Peyer's patch (tissue), 4 donors: ENCODE measurements around the gene HFE. TPM values are rescaled to one million over a fixed set of nuclear protein-coding genes. Genes with fewer than 3 reads are reported as not detected.
"Not testable (repeated sequence)": the region's sequence is repeated elsewhere in the genome, so short reads cannot be mapped to it uniquely, and the experiment has no call there.

Experiments used
- DNase-seq, 3 donors: peaks; one replicate each; pipeline ENCODE4 v3.0.0-alpha.2; 2017 to 2019
- H3K27ac ChIP-seq, 4 donors: fragments of 200-600 bp; sonication (generic); one replicate each; pipeline ENCODE4 v1.5.1; 2016 to 2019
- H3K27me3 ChIP-seq, 2 donors: fragments of 200-600 bp; sonication (generic); one replicate each; pipeline ENCODE4 v1.5.1; 2019
- H3K36me3 ChIP-seq, 3 donors: fragments of 200-600 bp; sonication (generic); one replicate each; pipeline ENCODE4 v1.5.1; 2016 to 2019
- H3K4me1 ChIP-seq, 4 donors: fragments of 200-600 bp; sonication (generic); one replicate each; pipeline ENCODE4 v1.5.1; 2016 to 2019
- H3K4me3 ChIP-seq, 4 donors: fragments of 200-600 bp; sonication (generic); 1 replicate in 3 of 4; 2 replicates in 1 of 4; pipeline ENCODE4 v1.5.1; 2016 to 2019; ENCODE audit warnings: mild to moderate bottlenecking in 1 of 4
- H3K9me3 ChIP-seq, 4 donors: fragments of 200-600 bp; sonication (generic); one replicate each; pipeline ENCODE4 v1.5.1; 2016 to 2019; ENCODE audit warnings: mild to moderate bottlenecking in 1 of 4
- POLR2A ChIP-seq, 2 donors: fragments of 450-650 bp; IDR thresholded peaks; one replicate each; pipeline ENCODE4 v1.5.1; 2017; ENCODE audit warnings: antibody characterized with exemption in 2 of 2, mild to moderate bottlenecking in 2 of 2, moderate library complexity in 2 of 2
- total RNA-seq, 4 donors: library from RNA; depleted of rRNA; stranded (reverse); fragments of >200 nt; gene quantifications; one replicate each; pipeline ENCODE4 v1.1.0, GENCODE V29; 2016
- TF ChIP-seq, protein P1 (sequence below), 6 experiments: fragments of 450-650 bp in 4 of 6; fragments of 200-600 bp in 2 of 6; sonication (generic) in 1 of 6; IDR thresholded peaks; one replicate each; pipeline ENCODE4 v1.5.1; 2017 to 2019; ENCODE audit warnings: antibody characterized with exemption in 6 of 6, mild to moderate bottlenecking in 3 of 6, moderate library complexity in 1 of 6

The HFE gene
- total RNA-seq, 4 donors from 2014 or later: 8.1 to 13.2 (median 9.7) TPM

DNA sequence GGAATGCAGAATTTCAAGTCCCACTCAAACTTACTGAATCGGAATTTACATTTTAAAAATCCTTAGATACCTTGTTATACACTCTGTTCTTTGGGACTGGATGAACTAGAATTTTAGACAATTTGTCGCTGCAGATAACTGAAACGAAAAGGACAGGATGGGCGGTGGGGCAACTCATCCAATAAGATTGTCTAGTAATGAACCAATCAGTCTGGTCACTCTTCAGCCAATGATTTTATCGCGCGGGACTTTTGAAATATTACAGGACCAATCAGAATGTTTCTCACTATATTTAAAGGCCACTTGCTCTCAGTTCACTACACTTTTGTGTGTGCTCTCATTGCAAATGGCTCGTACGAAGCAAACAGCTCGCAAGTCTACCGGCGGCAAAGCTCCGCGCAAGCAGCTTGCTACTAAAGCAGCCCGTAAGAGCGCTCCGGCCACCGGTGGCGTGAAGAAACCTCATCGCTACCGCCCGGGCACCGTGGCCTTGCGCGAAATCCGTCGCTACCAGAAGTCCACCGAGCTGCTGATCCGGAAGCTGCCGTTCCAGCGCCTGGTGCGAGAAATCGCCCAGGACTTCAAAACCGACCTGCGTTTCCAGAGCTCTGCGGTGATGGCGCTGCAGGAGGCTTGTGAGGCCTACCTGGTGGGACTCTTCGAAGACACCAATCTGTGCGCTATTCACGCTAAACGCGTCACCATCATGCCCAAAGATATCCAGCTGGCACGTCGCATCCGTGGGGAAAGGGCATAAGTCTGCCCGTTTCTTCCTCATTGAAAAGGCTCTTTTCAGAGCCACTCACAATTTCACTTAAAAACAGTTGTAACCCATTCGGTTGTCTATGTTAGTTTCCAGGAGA, 41.9 kb upstream of the HFE start:
- no peaks in the 10 kb centered on the region for H3K36me3 ChIP-seq
- H3K27ac ChIP-seq: peak overlapping the region; percentile 90 to 98 (median 96)
- H3K9me3 ChIP-seq: no peaks in the 10 kb centered on the region
- DNase-seq: peak; percentile 81 to 93 (median 82)
- H3K4me3 ChIP-seq: peak overlapping the region; percentile 46 to 64 (median 56)
- peaks cover 0 to 23% (median 0%) of the 10 kb centered on the region in 4 donors for H3K4me1 ChIP-seq
- TF ChIP-seq POLR2A (IDR thresholded peaks at IDR 0.05): peak; percentile 80 to 88
- TF ChIP-seq, protein P1, sequence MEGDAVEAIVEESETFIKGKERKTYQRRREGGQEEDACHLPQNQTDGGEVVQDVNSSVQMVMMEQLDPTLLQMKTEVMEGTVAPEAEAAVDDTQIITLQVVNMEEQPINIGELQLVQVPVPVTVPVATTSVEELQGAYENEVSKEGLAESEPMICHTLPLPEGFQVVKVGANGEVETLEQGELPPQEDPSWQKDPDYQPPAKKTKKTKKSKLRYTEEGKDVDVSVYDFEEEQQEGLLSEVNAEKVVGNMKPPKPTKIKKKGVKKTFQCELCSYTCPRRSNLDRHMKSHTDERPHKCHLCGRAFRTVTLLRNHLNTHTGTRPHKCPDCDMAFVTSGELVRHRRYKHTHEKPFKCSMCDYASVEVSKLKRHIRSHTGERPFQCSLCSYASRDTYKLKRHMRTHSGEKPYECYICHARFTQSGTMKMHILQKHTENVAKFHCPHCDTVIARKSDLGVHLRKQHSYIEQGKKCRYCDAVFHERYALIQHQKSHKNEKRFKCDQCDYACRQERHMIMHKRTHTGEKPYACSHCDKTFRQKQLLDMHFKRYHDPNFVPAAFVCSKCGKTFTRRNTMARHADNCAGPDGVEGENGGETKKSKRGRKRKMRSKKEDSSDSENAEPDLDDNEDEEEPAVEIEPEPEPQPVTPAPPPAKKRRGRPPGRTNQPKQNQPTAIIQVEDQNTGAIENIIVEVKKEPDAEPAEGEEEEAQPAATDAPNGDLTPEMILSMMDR (IDR thresholded peaks at IDR 0.05): peak in 2 of 6 experiments; percentile 11 to 22
- no peaks in the 10 kb centered on the region for H3K27me3 ChIP-seq

DNA sequence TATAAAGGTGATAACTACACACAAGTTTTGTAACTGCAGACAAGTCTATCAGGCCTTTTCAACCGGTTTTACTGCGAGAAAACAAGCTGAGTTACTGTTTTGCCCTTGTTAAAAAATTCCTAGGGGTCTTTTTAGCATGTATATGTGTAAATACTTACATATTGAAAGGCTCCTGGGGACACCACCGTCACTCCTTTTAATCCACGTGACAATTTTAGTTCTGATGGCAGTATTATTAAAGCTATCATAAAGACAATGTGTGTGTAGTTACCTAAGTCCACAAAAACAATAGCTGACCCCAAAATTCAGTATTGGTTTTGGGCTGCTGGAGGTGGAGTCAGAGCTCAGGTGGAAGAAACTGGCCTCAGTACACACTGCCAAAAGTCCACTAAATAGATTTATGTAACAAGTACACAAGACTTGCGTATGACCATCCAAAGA, 41.3 kb upstream of the HFE start:
- Histone ChIP-seq H3K9me3 (no peaks in the 10 kb centered on the region), H3K27me3 (no peaks in the 10 kb centered on the region), H3K4me1 (peaks cover 0 to 23% (median 0%) of the 10 kb centered on the region in 4 donors), H3K4me3 (peak overlapping the region in 2 of 4 donors; percentile 55 to 58), H3K36me3 (no peaks in the 10 kb centered on the region), H3K27ac (peak overlapping the region in 2 of 4 donors; percentile 97 to 98)
- TF ChIP-seq POLR2A (IDR thresholded peaks at IDR 0.05): no peak
- TF ChIP-seq, protein P1 (IDR thresholded peaks at IDR 0.05): no peak
- DNase-seq: no peak

DNA sequence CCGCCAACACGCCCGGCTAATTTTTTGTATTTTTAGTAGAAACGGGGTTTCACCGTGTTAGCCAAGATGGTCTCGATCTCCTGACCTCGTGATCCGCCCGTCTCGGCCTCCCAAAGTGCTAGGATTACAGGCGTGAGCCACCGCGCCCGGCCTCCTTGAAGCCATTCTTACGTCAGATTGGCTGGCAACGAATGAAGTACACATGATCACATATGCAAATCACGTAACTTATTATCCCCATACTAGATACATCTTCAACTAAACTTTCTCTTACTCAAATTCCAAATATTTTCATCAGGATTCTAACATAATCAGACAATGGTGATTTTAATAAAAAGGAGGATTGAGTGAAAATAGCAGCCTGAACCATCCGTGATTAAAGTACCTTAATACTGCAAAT, 39.9 kb upstream of the HFE start:
- DNase-seq, H3K27ac ChIP-seq, H3K36me3 ChIP-seq, H3K9me3 ChIP-seq, H3K4me3 ChIP-seq, H3K27me3 ChIP-seq: not testable (repeated sequence)
- peaks cover 0 to 23% (median 0%) of the 10 kb centered on the region in 4 donors for H3K4me1 ChIP-seq

DNA sequence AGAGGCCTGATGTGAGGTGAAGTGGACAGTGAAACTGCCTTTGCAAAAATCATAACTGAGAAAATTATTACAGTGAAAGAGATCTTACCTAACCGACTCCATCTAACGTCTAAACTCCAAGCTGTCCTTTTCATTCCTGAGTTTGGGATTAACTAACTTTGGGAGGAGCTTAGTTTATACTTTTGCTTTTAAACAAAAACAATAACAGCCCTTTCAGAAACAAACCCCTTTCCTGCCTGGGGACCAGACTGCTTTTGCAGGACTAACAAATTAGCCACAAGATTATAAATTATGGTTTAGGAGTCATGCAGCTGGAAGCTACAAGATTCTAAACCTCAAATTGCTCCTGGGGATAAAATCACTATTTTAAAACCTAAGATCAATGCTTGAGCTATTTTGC, 38.6 kb upstream of the HFE start:
- no peak for DNase-seq
- Histone ChIP-seq H3K9me3 (no peaks in the 10 kb centered on the region), H3K27me3 (no peaks in the 10 kb centered on the region), H3K27ac (no peak overlapping the region), H3K36me3 (no peaks in the 10 kb centered on the region), H3K4me1 (peaks cover 0 to 17% (median 0%) of the 10 kb centered on the region in 4 donors), H3K4me3 (no peak overlapping the region)
- no peak for TF ChIP-seq POLR2A (IDR thresholded peaks at IDR 0.05)
- TF ChIP-seq, protein P1 (IDR thresholded peaks at IDR 0.05): no peak

DNA sequence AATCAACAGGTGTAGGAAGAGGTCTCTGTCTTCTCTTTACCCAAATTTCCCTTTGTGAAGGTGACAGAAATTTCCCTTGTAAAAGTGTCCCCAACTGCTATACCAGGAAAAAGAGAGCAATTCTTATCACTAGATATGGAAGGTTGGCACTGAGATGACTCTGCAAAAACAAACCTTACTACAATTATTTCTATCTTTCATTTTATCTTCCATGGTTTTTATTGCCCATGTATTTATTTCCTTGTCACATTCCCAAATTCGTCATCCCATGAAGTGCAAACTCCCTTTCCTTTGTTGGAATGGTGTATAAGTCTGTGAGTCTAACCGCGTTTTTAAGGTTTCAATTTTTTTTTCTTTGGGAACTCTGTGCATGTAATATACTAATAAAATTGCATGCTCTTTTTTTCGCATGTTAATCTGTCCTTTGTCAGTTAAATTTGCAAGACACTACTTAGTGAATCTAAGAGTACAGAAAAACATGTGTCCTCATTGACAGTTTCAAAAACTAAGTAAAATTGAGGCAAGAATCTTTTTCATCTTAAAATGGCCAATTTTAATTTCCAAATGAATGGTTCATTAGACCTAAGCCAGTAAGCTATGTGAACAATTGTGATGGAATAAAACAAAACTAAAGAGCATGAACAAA, 35.4 kb upstream of the HFE start:
- no peak overlapping the region for H3K27ac ChIP-seq
- no peaks in the 10 kb centered on the region for H3K9me3 ChIP-seq
- peaks cover 0 to 8% (median 3%) of the 10 kb centered on the region in 4 donors for H3K4me1 ChIP-seq
- H3K36me3 ChIP-seq: no peaks in the 10 kb centered on the region
- DNase-seq: no peak
- TF ChIP-seq, protein P1 (IDR thresholded peaks at IDR 0.05): no peak
- TF ChIP-seq POLR2A (IDR thresholded peaks at IDR 0.05): no peak
- H3K4me3 ChIP-seq: no peak overlapping the region
- H3K27me3 ChIP-seq: no peaks in the 10 kb centered on the region

DNA sequence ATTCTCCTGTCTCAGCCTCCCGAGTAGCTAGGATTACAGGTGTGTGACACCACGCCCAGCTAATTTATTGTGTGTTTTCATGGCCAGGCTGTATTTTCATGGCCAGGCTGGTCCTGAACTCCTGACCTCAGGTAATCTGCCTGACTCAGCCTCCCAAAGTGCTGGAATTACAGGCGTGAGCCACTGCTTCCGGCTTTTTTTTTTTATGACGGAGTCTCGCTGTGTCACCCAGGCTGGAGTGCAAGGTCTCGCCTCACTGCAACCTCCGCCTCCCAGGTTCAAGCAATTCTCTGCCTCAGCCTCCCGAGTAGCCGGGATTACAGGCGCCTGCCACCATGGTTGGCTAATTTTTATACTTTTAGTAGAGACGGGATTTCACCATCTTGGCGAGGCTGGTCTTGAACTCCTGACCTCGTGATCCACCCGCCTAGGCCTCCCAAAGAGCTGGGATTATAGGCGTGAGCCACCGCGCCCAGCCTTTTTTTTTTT, 34.4 kb upstream of the HFE start:
- peak overlapping the region in 2 of 4 donors; percentile 18 to 92 for H3K27ac ChIP-seq
- not testable (repeated sequence) for H3K4me3 ChIP-seq, H3K27me3 ChIP-seq, H3K36me3 ChIP-seq, H3K9me3 ChIP-seq
- peak in 2 of 3 donors; percentile 59 to 67 for DNase-seq
- peaks cover 0 to 12% (median 3%) of the 10 kb centered on the region in 4 donors for H3K4me1 ChIP-seq
- TF ChIP-seq POLR2A (IDR thresholded peaks at IDR 0.05): peak in 1 of 2 donors; percentile 5
